H1 (cell line): Measurements from ENCODE around the gene MACIR. TPM values are rescaled to one million over a fixed set of nuclear protein-coding genes. Genes with fewer than 3 reads are reported as not detected.

Experiments used
- CTCF ChIA-PET: fragments of 300-600 bp; sonication (Branson Sonifier 250); formaldehyde crosslinking; loops from one replicate; lab custom pipeline; 2021; ENCODE audit not compliant: partially characterized antibody; lab: Charles Lee
- POLR2A ChIA-PET: fragments of 300-600 bp; sonication (Branson Sonifier 250); formaldehyde crosslinking; loops from one replicate; lab custom pipeline; 2021; ENCODE audit warnings: inconsistent platforms; ENCODE audit not compliant: partially characterized antibody; lab: Charles Lee
- DNase-seq, 2 experiments: peaks; one replicate each; pipeline versions ENCODE4 v3.0.0 to v3.0.0-alpha.2; 2010 to 2022; ENCODE audit warnings: low spot score in 2 of 2, low read depth in 1 of 2, mixed read lengths in 1 of 2
- FAIRE-seq: peaks from 2 replicates; lab custom pipeline; 2011; peaks lifted over from hg19 to GRCh38; lab: Jason Lieb, UNC
- H2AFZ ChIP-seq: 2 replicates; pipeline ENCODE4 v1.8.1; 2012; ENCODE audit warnings: low read length, inconsistent platforms
- H2AK5ac ChIP-seq: 2 replicates; pipeline ENCODE4 v1.6.1; 2013; ENCODE audit warnings: low read depth, low read length
- H2BK120ac ChIP-seq: replicated peaks from 2 replicates; pipeline ENCODE3; 2013; ENCODE audit warnings: low read depth, low read length, inconsistent platforms
- H2BK12ac ChIP-seq: 2 replicates; pipeline ENCODE4 v1.6.1; 2013; ENCODE audit warnings: low read depth, low read length
- H2BK15ac ChIP-seq: 2 replicates; pipeline ENCODE4 v1.6.1; 2013; ENCODE audit warnings: low read length
- H2BK20ac ChIP-seq: 2 replicates; pipeline ENCODE4 v1.6.1; 2013; ENCODE audit warnings: low read length
- H2BK5ac ChIP-seq: 2 replicates; pipeline ENCODE4 v1.6.1; 2013; ENCODE audit warnings: low read depth, low read length
- H3K14ac ChIP-seq: 2 replicates; pipeline ENCODE4 v1.6.1; 2013; ENCODE audit warnings: inconsistent platforms; ENCODE audit not compliant: insufficient read length
- H3K18ac ChIP-seq: 2 replicates; pipeline ENCODE4 v1.6.1; 2013; ENCODE audit warnings: low read length; ENCODE audit errors: extremely low read depth
- H3K23ac ChIP-seq: 2 replicates; pipeline ENCODE4 v1.6.1; 2013; ENCODE audit warnings: inconsistent platforms; ENCODE audit not compliant: insufficient read length
- H3K23me2 ChIP-seq: 2 replicates; pipeline ENCODE4 v1.6.1; 2013; ENCODE audit warnings: low read depth, low read length
- H3K27ac ChIP-seq: 2 replicates; pipeline ENCODE4 v1.6.1; 2011; ENCODE audit warnings: low read depth, low read length, inconsistent platforms
- H3K27me3 ChIP-seq, 4 experiments: replicated peaks in 1 of 4; 1 replicate in 1 of 4; 2 replicates in 3 of 4; pipeline versions ENCODE4 v1.6.1 to v1.8.1; 2011 to 2013; ENCODE audit warnings: low read length in 3 of 4, mild to moderate bottlenecking in 3 of 4, inconsistent platforms in 2 of 4, mixed read lengths in 2 of 4, moderate library complexity in 1 of 4; ENCODE audit not compliant: control insufficient read depth in 3 of 4, insufficient read depth in 3 of 4; ENCODE audit errors: extremely low read depth in 1 of 4
- H3K36me3 ChIP-seq, 4 experiments: 2 replicates each; pipeline versions ENCODE4 v1.6.1 to v1.8.1; 2011 to 2013; ENCODE audit warnings: mild to moderate bottlenecking in 4 of 4, low read length in 3 of 4, moderate library complexity in 2 of 4, control low read depth in 1 of 4, inconsistent platforms in 1 of 4; ENCODE audit not compliant: insufficient read depth in 4 of 4, control insufficient read depth in 2 of 4
- H3K4ac ChIP-seq: replicated peaks from 2 replicates; pipeline ENCODE3; 2013; ENCODE audit warnings: low read length, low read depth, mixed read lengths, inconsistent platforms; ENCODE audit not compliant: insufficient read length
- H3K4me1 ChIP-seq, 4 experiments: replicated peaks in 1 of 4; 1 replicate in 1 of 4; 2 replicates in 3 of 4; pipeline versions ENCODE4 v1.6.1 to v1.8.1; 2011 to 2013; ENCODE audit warnings: low read length in 3 of 4, inconsistent platforms in 2 of 4, mixed read lengths in 1 of 4; ENCODE audit not compliant: insufficient read depth in 4 of 4, control insufficient read depth in 3 of 4
- H3K4me2 ChIP-seq, 2 experiments: 2 replicates each; pipeline versions ENCODE4 v1.6.1 to v1.8.1; 2011 to 2013; ENCODE audit warnings: low read depth in 2 of 2, low read length in 2 of 2, control low read depth in 1 of 2, inconsistent platforms in 1 of 2, mild to moderate bottlenecking in 1 of 2; ENCODE audit not compliant: insufficient read depth in 1 of 2
- H3K4me3 ChIP-seq, 4 experiments: fragments of 200-600, 300-600 bp in 1 of 4; sonication (generic), shearing (Covaris generic), sonication (Bioruptor Twin) in 1 of 4; 2 replicates each; pipeline versions ENCODE4 v1.5.1 to v1.8.1; 2011 to 2016; ENCODE audit warnings: low read length in 4 of 4, low read depth in 3 of 4, control low read depth in 2 of 4, inconsistent platforms in 2 of 4, mild to moderate bottlenecking in 2 of 4, mixed read lengths in 1 of 4, moderate library complexity in 1 of 4; ENCODE audit not compliant: insufficient read depth in 2 of 4; ENCODE audit errors: extremely low read depth in 1 of 4
- H3K56ac ChIP-seq: replicated peaks from 2 replicates; pipeline ENCODE3; 2013; ENCODE audit warnings: low read depth, mild to moderate bottlenecking, mixed read lengths, low read length, inconsistent platforms; ENCODE audit not compliant: insufficient read length
- H3K79me1 ChIP-seq: 2 replicates; pipeline ENCODE4 v1.6.1; 2013; ENCODE audit warnings: low read depth, low read length, control low read depth
- H3K79me2 ChIP-seq, 2 experiments: 2 replicates each; pipeline versions ENCODE4 v1.6.1 to v1.8.1; 2012 to 2013; ENCODE audit warnings: low read length in 2 of 2, mild to moderate bottlenecking in 2 of 2, inconsistent platforms in 1 of 2; ENCODE audit not compliant: insufficient read depth in 2 of 2, control insufficient read depth in 1 of 2
- H3K9ac ChIP-seq, 4 experiments: replicated peaks in 1 of 4; 1 replicate in 1 of 4; 2 replicates in 3 of 4; pipeline versions ENCODE4 v1.6.1 to v1.8.1; 2011 to 2013; ENCODE audit warnings: low read depth in 3 of 4, low read length in 3 of 4, control low read depth in 2 of 4, mild to moderate bottlenecking in 2 of 4, moderate library complexity in 2 of 4, inconsistent platforms in 1 of 4; ENCODE audit errors: extremely low read depth in 1 of 4
- H3K9me3 ChIP-seq, 2 experiments: 2 replicates each; pipeline versions ENCODE4 v1.6.1 to v1.8.1; 2012 to 2013; ENCODE audit warnings: mild to moderate bottlenecking in 2 of 2, moderate library complexity in 2 of 2, control low read depth in 1 of 2, inconsistent platforms in 1 of 2, low read depth in 1 of 2, low read length in 1 of 2, mixed read lengths in 1 of 2; ENCODE audit not compliant: insufficient read depth in 2 of 2
- H4K20me1 ChIP-seq, 2 experiments: replicated peaks in 1 of 2; 2 replicates each; pipeline versions ENCODE3 to v1.8.1; 2011 to 2013; ENCODE audit warnings: inconsistent platforms in 2 of 2, low read length in 2 of 2, mild to moderate bottlenecking in 1 of 2; ENCODE audit not compliant: insufficient read depth in 2 of 2, control insufficient read depth in 1 of 2
- H4K5ac ChIP-seq: 2 replicates; pipeline ENCODE4 v1.6.1; 2013; ENCODE audit warnings: low read length, low read depth, mixed read lengths, inconsistent platforms; ENCODE audit not compliant: insufficient read length
- H4K8ac ChIP-seq: 2 replicates; pipeline ENCODE4 v1.8.0; 2013; ENCODE audit warnings: mild to moderate bottlenecking, moderate library complexity, low read length, inconsistent platforms; ENCODE audit not compliant: insufficient read depth; ENCODE audit errors: extremely low read depth
- H4K91ac ChIP-seq: replicated peaks from 2 replicates; pipeline ENCODE3; 2013; ENCODE audit warnings: low read length, mixed read lengths, inconsistent platforms; ENCODE audit not compliant: insufficient read length
- KDM5A ChIP-seq: fragments of 200-600 bp; IDR thresholded peaks from 2 replicates; pipeline ENCODE4 v1.7.1; 2012; ENCODE audit warnings: mild to moderate bottlenecking, low read length, inconsistent platforms, mixed read lengths
- SAP30 ChIP-seq: fragments of 300-600 bp; sonication (generic); IDR thresholded peaks from 2 replicates; pipeline ENCODE4 v1.7.1; 2012; ENCODE audit warnings: low read length, moderate library complexity, mild to moderate bottlenecking, inconsistent platforms; ENCODE audit not compliant: insufficient read depth, insufficient replicate concordance
- WGBS, 2 experiments: shearing (Covaris generic) in 1 of 2; methylation state at CpG; one replicate each; pipeline versions ENCODE4 v1.1.6 to v1.1.7; 2013 to 2015; ENCODE audit warnings: low lambda C conversion rate in 2 of 2, mixed read lengths in 2 of 2, inconsistent platforms in 1 of 2, low coverage in 1 of 2, missing lambda C conversion rate in 1 of 2; ENCODE audit not compliant: insufficient replicate concordance in 2 of 2, insufficient coverage in 1 of 2, insufficient read length in 1 of 2; ENCODE audit errors: extremely low coverage in 1 of 2, missing lambda C conversion rate in 1 of 2; 5-methylcytosine and 5-hydroxymethylcytosine counted together
- polyA plus RNA-seq, 7 experiments: library from polyadenylated mRNA; depleted of rRNA in 3 of 7; stranded (reverse) in 5 of 7; unstranded in 2 of 7; fragments of >200 nt in 5 of 7; fragments of 200-250 nt in 2 of 7; gene quantifications; 1 replicate in 5 of 7; 2 replicates in 1 of 7; 4 replicates in 1 of 7; pipeline versions ENCODE4 v1.2.1 to v1.2.3, GENCODE V29; 2011 to 2013; ENCODE audit warnings: missing spikeins in 2 of 7, mixed read lengths in 2 of 7
- total RNA-seq: library from RNA; stranded (reverse); fragmentation: NEBNext Ultra II Directional; extraction: Animal tissue kit (Norgen Biotek cat#: 25700); gene quantifications from 2 replicates; pipeline ENCODE4 v1.2.1, GENCODE V29; 2021

MACIR gene
- total and polyA plus RNA-seq, 2 of the 8 experiments (the other 6 are each of a cell fraction or from before 2014, with no cell fraction given): 8.0 to 19.2 TPM

DNA sequence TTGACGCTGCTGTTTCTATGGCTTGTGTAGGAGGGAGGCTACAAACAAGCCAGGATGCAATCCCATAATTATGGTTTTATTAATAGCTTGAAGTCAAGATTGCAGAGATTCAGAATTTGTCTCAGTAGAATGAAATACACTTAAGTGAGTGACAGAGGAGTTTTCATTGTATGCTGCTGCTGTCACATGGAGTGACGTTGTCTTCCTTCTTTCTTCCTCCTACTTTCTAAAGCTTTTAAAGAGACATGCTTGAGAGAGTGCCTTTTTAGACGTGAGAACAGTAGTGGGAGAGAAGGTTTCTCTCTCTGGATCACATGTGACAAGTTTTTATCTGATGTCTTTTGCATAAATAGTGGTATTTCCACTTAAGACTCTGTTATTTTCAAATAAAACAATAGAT, 48.9 kb downstream of the MACIR start:
- Histone ChIP-seq H2BK5ac (no peak overlapping the region), H3K9ac (no peak overlapping the region), H3K27me3 (no peaks in the 10 kb centered on the region), H2BK12ac (no peak overlapping the region), H2AFZ (no peak overlapping the region), H2AK5ac (no peak overlapping the region), H3K4me2 (no peak overlapping the region), H3K23ac (no peak overlapping the region), H3K79me2 (no peaks in the 10 kb centered on the region), H3K4ac (no peak overlapping the region), H2BK120ac (no peak overlapping the region), H4K20me1 (no peaks in the 10 kb centered on the region), H3K79me1 (no peaks in the 10 kb centered on the region), H3K18ac (no peak overlapping the region), H3K4me1 (no peaks in the 10 kb centered on the region), H3K9me3 (no peaks in the 10 kb centered on the region), H4K8ac (no peak overlapping the region), H4K91ac (no peak overlapping the region), H3K27ac (no peak overlapping the region), H3K36me3 (no peaks in the 10 kb centered on the region), H3K23me2 (no peaks in the 10 kb centered on the region), H3K4me3 (no peak overlapping the region), H2BK15ac (no peak overlapping the region), H4K5ac (no peak overlapping the region), H3K56ac (no peak overlapping the region), H2BK20ac (no peak overlapping the region), H3K14ac (no peak overlapping the region)
- DNase-seq (no peak), FAIRE-seq (no peak)
- TF ChIP-seq KDM5A (no peak), SAP30 (no peak)
- 87% methylated on average over 3 of the region's 3 CpGs; no CpG with 5 or more reads in 1 of the 2 experiments for WGBS, 2 experiments
- POLR2A ChIA-PET: no interaction called here
- CTCF ChIA-PET: no interaction called here
